ENCODE results near the gene OAF. TPM values are rescaled to one million over a fixed set of nuclear protein-coding genes. Genes with fewer than 3 reads are reported as not detected.

OAF gene
- total and polyA plus RNA-seq, 9 of the 15 experiments (the other 6 are each of a cell fraction or from before 2014, with no cell fraction given): 1.1 to 21.6 (median 7.5) TPM

DNA sequence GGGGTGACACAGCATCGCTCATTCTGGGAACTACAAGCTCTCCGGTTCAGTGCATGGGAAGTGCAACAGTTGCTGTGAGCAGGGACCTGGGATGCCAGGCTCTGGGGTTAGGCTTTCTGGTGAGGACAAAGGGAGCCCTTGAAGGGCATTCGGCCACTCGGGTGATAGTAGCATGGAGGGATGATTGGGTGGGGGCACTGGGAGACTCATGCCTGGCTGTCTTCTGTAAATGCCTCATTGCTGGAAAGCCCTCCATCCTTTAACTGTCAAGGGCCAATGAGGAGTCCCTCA lies 9.9 kb downstream of the OAF start (continued):
- TF ChIP-seq, protein P1, sequence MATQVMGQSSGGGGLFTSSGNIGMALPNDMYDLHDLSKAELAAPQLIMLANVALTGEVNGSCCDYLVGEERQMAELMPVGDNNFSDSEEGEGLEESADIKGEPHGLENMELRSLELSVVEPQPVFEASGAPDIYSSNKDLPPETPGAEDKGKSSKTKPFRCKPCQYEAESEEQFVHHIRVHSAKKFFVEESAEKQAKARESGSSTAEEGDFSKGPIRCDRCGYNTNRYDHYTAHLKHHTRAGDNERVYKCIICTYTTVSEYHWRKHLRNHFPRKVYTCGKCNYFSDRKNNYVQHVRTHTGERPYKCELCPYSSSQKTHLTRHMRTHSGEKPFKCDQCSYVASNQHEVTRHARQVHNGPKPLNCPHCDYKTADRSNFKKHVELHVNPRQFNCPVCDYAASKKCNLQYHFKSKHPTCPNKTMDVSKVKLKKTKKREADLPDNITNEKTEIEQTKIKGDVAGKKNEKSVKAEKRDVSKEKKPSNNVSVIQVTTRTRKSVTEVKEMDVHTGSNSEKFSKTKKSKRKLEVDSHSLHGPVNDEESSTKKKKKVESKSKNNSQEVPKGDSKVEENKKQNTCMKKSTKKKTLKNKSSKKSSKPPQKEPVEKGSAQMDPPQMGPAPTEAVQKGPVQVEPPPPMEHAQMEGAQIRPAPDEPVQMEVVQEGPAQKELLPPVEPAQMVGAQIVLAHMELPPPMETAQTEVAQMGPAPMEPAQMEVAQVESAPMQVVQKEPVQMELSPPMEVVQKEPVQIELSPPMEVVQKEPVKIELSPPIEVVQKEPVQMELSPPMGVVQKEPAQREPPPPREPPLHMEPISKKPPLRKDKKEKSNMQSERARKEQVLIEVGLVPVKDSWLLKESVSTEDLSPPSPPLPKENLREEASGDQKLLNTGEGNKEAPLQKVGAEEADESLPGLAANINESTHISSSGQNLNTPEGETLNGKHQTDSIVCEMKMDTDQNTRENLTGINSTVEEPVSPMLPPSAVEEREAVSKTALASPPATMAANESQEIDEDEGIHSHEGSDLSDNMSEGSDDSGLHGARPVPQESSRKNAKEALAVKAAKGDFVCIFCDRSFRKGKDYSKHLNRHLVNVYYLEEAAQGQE (IDR thresholded peaks at IDR 0.05; ENCODE audit: borderline replicate concordance): no peak
- TF ChIP-seq, protein P1 (CRISPR knock-in tag; IDR thresholded peaks at IDR 0.05; ENCODE audit: low read depth): no peak

Measured in K562 (cell line).